Astrocyte (in vitro differentiated cells and primary cell): ENCODE data around the gene NDUFAF8. TPM values are rescaled to one million over a fixed set of nuclear protein-coding genes. Genes with fewer than 3 reads are reported as not detected.

Experiments used
- DNase-seq: peaks from one replicate; pipeline ENCODE4 v3.0.0-alpha.2; 2010; ENCODE audit warnings: low read depth
- FAIRE-seq: peaks from 2 replicates; lab custom pipeline; 2011; peaks lifted over from hg19 to GRCh38; lab: Jason Lieb, UNC
- H2AFZ ChIP-seq: 2 replicates; pipeline ENCODE4 v1.6.0; 2012; ENCODE audit warnings: low read depth, low read length, inconsistent platforms
- H3K27ac ChIP-seq: 2 replicates; pipeline ENCODE4 v1.5.1; 2011; ENCODE audit warnings: low read depth, low read length, inconsistent platforms
- H3K27me3 ChIP-seq: 2 replicates; pipeline ENCODE4 v1.6.0; 2011; ENCODE audit warnings: low read length, inconsistent platforms; ENCODE audit not compliant: insufficient read depth
- H3K36me3 ChIP-seq: 2 replicates; pipeline ENCODE4 v1.5.1; 2011; ENCODE audit warnings: low read length, inconsistent platforms; ENCODE audit not compliant: insufficient read depth
- H3K4me1 ChIP-seq: 2 replicates; pipeline ENCODE4 v1.5.1; 2011; ENCODE audit warnings: low read length, inconsistent platforms; ENCODE audit not compliant: insufficient read depth
- H3K4me2 ChIP-seq: 2 replicates; pipeline ENCODE4 v1.6.0; 2012; ENCODE audit warnings: low read length, inconsistent platforms
- H3K4me3 ChIP-seq: 2 replicates; pipeline ENCODE4 v1.5.1; 2011; ENCODE audit warnings: low read depth, mild to moderate bottlenecking, low read length, inconsistent platforms; ENCODE audit not compliant: insufficient read depth
- H3K79me2 ChIP-seq: 2 replicates; pipeline ENCODE4 v1.6.0; 2012; ENCODE audit warnings: mild to moderate bottlenecking, low read length, inconsistent platforms; ENCODE audit not compliant: insufficient read depth
- H3K9ac ChIP-seq: 2 replicates; pipeline ENCODE4 v1.6.0; 2012; ENCODE audit warnings: mild to moderate bottlenecking, low read length, inconsistent platforms
- H3K9me3 ChIP-seq: 2 replicates; pipeline ENCODE4 v1.5.1; 2012; ENCODE audit warnings: low read depth, mild to moderate bottlenecking, low read length, inconsistent platforms; ENCODE audit not compliant: insufficient read depth
- H4K20me1 ChIP-seq: 2 replicates; pipeline ENCODE4 v1.6.0; 2012; ENCODE audit warnings: low read length, inconsistent platforms; ENCODE audit not compliant: insufficient read depth
- H3K27ac Mint-ChIP-seq: one replicate; pipeline ENCODE4 v1.8.0; 2021; ENCODE audit warnings: mild to moderate bottlenecking, mixed read lengths; ENCODE audit not compliant: unreplicated experiment
- H3K27me3 Mint-ChIP-seq: one replicate; pipeline ENCODE4 v1.8.0; 2021; ENCODE audit warnings: low read depth, mixed read lengths; ENCODE audit not compliant: unreplicated experiment
- H3K36me3 Mint-ChIP-seq: one replicate; pipeline ENCODE4 v1.8.0; 2021; ENCODE audit warnings: low read depth, mixed read lengths; ENCODE audit not compliant: unreplicated experiment
- H3K4me1 Mint-ChIP-seq: one replicate; pipeline ENCODE4 v1.8.0; 2021; ENCODE audit warnings: low read depth, mixed read lengths; ENCODE audit not compliant: unreplicated experiment
- H3K4me3 Mint-ChIP-seq: one replicate; pipeline ENCODE4 v1.8.0; 2021; ENCODE audit warnings: mild to moderate bottlenecking, moderate library complexity, mixed read lengths; ENCODE audit not compliant: unreplicated experiment
- H3K9me3 Mint-ChIP-seq: one replicate; pipeline ENCODE4 v1.8.0; 2021; ENCODE audit warnings: mild to moderate bottlenecking, mixed read lengths; ENCODE audit not compliant: unreplicated experiment
- EZH2 ChIP-seq: IDR thresholded peaks from 2 replicates; pipeline ENCODE4 v1.6.1; 2012; ENCODE audit warnings: mild to moderate bottlenecking, low read length, inconsistent platforms; ENCODE audit not compliant: insufficient read depth
- total RNA-seq: library from RNA; stranded (reverse); gene quantifications from 2 replicates; pipeline ENCODE4 v1.2.1, GENCODE V29; 2021
- TF ChIP-seq, protein P1 (sequence below): IDR thresholded peaks from 2 replicates; pipeline ENCODE4 v1.5.1; 2011; ENCODE audit warnings: low read depth, mild to moderate bottlenecking, inconsistent platforms, low read length, moderate library complexity; ENCODE audit not compliant: insufficient read depth

Gene NDUFAF8
- total RNA-seq, 1 donor from 2014 or later, result 67.2 TPM

- TF ChIP-seq, protein P1, sequence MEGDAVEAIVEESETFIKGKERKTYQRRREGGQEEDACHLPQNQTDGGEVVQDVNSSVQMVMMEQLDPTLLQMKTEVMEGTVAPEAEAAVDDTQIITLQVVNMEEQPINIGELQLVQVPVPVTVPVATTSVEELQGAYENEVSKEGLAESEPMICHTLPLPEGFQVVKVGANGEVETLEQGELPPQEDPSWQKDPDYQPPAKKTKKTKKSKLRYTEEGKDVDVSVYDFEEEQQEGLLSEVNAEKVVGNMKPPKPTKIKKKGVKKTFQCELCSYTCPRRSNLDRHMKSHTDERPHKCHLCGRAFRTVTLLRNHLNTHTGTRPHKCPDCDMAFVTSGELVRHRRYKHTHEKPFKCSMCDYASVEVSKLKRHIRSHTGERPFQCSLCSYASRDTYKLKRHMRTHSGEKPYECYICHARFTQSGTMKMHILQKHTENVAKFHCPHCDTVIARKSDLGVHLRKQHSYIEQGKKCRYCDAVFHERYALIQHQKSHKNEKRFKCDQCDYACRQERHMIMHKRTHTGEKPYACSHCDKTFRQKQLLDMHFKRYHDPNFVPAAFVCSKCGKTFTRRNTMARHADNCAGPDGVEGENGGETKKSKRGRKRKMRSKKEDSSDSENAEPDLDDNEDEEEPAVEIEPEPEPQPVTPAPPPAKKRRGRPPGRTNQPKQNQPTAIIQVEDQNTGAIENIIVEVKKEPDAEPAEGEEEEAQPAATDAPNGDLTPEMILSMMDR, result no peak
- no peak for TF ChIP-seq EZH2
- H3K4me1 ChIP-seq, result peaks cover 15% of the 10 kb centered on the region
- H3K9ac ChIP-seq, result no peak overlapping the region
- H3K27ac Mint-ChIP-seq, result no peak overlapping the region
- peaks cover 2% of the 10 kb centered on the region for H3K9me3 Mint-ChIP-seq
- FAIRE-seq, result no peak
- peaks cover 52% of the 10 kb centered on the region for H4K20me1 ChIP-seq
- no peak overlapping the region for H2AFZ ChIP-seq
- no peaks in the 10 kb centered on the region for H3K9me3 ChIP-seq
- H3K27me3 ChIP-seq, result no peaks in the 10 kb centered on the region
- peaks cover 4% of the 10 kb centered on the region for H3K4me1 Mint-ChIP-seq
- no peak overlapping the region for H3K27ac ChIP-seq
- no peak overlapping the region for H3K4me3 Mint-ChIP-seq
- H3K27me3 Mint-ChIP-seq, result peaks cover 2% of the 10 kb centered on the region
- H3K79me2 ChIP-seq, result peaks cover 8% of the 10 kb centered on the region
- peaks cover 11% of the 10 kb centered on the region for H3K36me3 Mint-ChIP-seq
- H3K4me3 ChIP-seq, result no peak overlapping the region
- H3K4me2 ChIP-seq, result no peak overlapping the region
- no peaks in the 10 kb centered on the region for H3K36me3 ChIP-seq
- DNase-seq, result no peak
Observed at GRCh38 chr17:81252326-81252986, 13.3 kb downstream of the NDUFAF8 start.

- Histone ChIP-seq H3K27me3 (no peaks in the 10 kb centered on the region), H4K20me1 (peaks cover 57% of the 10 kb centered on the region), H2AFZ (no peak overlapping the region), H3K9ac (no peak overlapping the region), H3K9me3 (no peaks in the 10 kb centered on the region), H3K4me2 (no peak overlapping the region), H3K27ac (no peak overlapping the region), H3K4me1 (peaks cover 15% of the 10 kb centered on the region), H3K79me2 (peaks cover 8% of the 10 kb centered on the region), H3K36me3 (no peaks in the 10 kb centered on the region), H3K4me3 (no peak overlapping the region)
- Mint-ChIP-seq H3K36me3 (peaks cover 13% of the 10 kb centered on the region), H3K9me3 (peaks cover 2% of the 10 kb centered on the region), H3K27me3 (peaks cover 3% of the 10 kb centered on the region), H3K4me3 (no peak overlapping the region), H3K27ac (no peak overlapping the region), H3K4me1 (peaks cover 4% of the 10 kb centered on the region)
- FAIRE-seq (no peak), DNase-seq (no peak)
- TF ChIP-seq, protein P1, result no peak
- TF ChIP-seq EZH2, result no peak
Observed at GRCh38 chr17:81252987-81253329, 13.8 kb downstream of the NDUFAF8 start.
